HepG2 (cell line): ENCODE results near the gene ATP6V1G2. TPM values are rescaled to one million over a fixed set of nuclear protein-coding genes. Genes with fewer than 3 reads are reported as not detected.

Source experiments
- ATAC-seq: fragments of 200-7000 bp; cut with Tn5 transposase; 3 replicates; pipeline ENCODE4 v1.9.1; 2020; ENCODE audit warnings: mild to moderate bottlenecking, moderate library complexity
- BruUV-seq: library from RNA; stranded (reverse); fragments of 400-500 nt; replicated peaks from 2 replicates; lab custom pipeline; 2021; lab: Mats Ljungman, UMichigan
- CTCF ChIA-PET: fragments of 300-600 bp; formaldehyde crosslinking; extraction: SDS; loops from one replicate; lab custom pipeline; 2021; ENCODE audit warnings: low total read pairs, inconsistent platforms, low intra/inter-chr PET ratio; lab: Yijun Ruan, JAX
- POLR2A ChIA-PET: fragments of 350-600 bp; sonication (Branson Sonifier 250); formaldehyde crosslinking; loops from one replicate; lab custom pipeline; 2020; ENCODE audit warnings: antibody characterized with exemption, inconsistent platforms; lab: Yijun Ruan, JAX
- DNase-seq: peaks from one replicate; pipeline ENCODE4 v3.0.0-alpha.2; 2015; ENCODE audit warnings: low spot score
- FAIRE-seq: peaks from 3 replicates; lab custom pipeline; 2011; peaks lifted over from hg19 to GRCh38; lab: Jason Lieb, UNC
- H2AFZ ChIP-seq: one replicate; pipeline ENCODE4 v1.6.1; 2011; ENCODE audit warnings: low read length, inconsistent platforms
- H3K27ac ChIP-seq: fragments of 300-600 bp; 3 replicates; pipeline ENCODE4 v1.8.0; 2011; ENCODE audit warnings: mixed run types, mild to moderate bottlenecking, mixed read lengths, low read length, inconsistent platforms; ENCODE audit not compliant: insufficient read depth; ENCODE audit errors: extremely low read length
- H3K27me3 ChIP-seq, 2 experiments: fragments of 200-600 bp in 1 of 2; 2 replicates in 1 of 2; 3 replicates in 1 of 2; pipeline versions ENCODE4 v1.6.0 to v1.8.0; 2011; ENCODE audit warnings: low read length in 2 of 2, mild to moderate bottlenecking in 2 of 2, moderate library complexity in 2 of 2, inconsistent platforms in 1 of 2; ENCODE audit not compliant: insufficient read depth in 2 of 2, control insufficient read depth in 1 of 2
- H3K36me3 ChIP-seq, 2 experiments: fragments of 200-600 bp in 1 of 2; replicated peaks in 1 of 2; 2 replicates in 1 of 2; 3 replicates in 1 of 2; pipeline versions ENCODE4 v1.5.1 to v1.8.0; 2011; ENCODE audit warnings: low read length in 2 of 2, inconsistent platforms in 1 of 2; ENCODE audit not compliant: insufficient read depth in 2 of 2, control insufficient read depth in 1 of 2
- H3K4me1 ChIP-seq: 2 replicates; pipeline ENCODE4 v1.5.1; 2012; ENCODE audit warnings: low read length, inconsistent platforms; ENCODE audit not compliant: insufficient read depth
- H3K4me2 ChIP-seq: 2 replicates; pipeline ENCODE4 v1.6.0; 2011; ENCODE audit warnings: low read depth, low read length, inconsistent platforms
- H3K4me3 ChIP-seq, 3 experiments: fragments of 200-600 bp in 1 of 3; sonication (generic), shearing (Covaris generic) in 1 of 3; replicated peaks in 1 of 3; 2 replicates each; pipeline ENCODE4 v1.5.1; 2011 to 2016; ENCODE audit warnings: low read length in 3 of 3, inconsistent platforms in 2 of 3, low read depth in 2 of 3, mild to moderate bottlenecking in 2 of 3, control low read depth in 1 of 3, mixed read lengths in 1 of 3; ENCODE audit not compliant: insufficient read depth in 1 of 3
- H3K79me2 ChIP-seq: one replicate; pipeline ENCODE4 v1.6.1; 2011; ENCODE audit warnings: low read length, inconsistent platforms; ENCODE audit not compliant: insufficient read depth
- H3K9ac ChIP-seq: 2 replicates; pipeline ENCODE4 v1.6.0; 2011; ENCODE audit warnings: mild to moderate bottlenecking, low read depth, low read length, inconsistent platforms; ENCODE audit not compliant: insufficient read depth
- H3K9me3 ChIP-seq: 2 replicates; pipeline ENCODE4 v1.5.1; 2012; ENCODE audit warnings: mild to moderate bottlenecking, low read length
- H4K20me1 ChIP-seq: 2 replicates; pipeline ENCODE4 v1.6.0; 2011; ENCODE audit warnings: inconsistent platforms, mild to moderate bottlenecking, low read length, moderate library complexity; ENCODE audit not compliant: insufficient read depth
- BATF2 ChIP-seq: sonication (generic); formaldehyde crosslinking; IDR thresholded peaks from 2 replicates; pipeline ENCODE4 v1.8.0; 2022; ENCODE audit warnings: mild to moderate bottlenecking, missing genetic modification reagents, moderate library complexity
- MYNN ChIP-seq: sonication (generic); formaldehyde crosslinking; IDR thresholded peaks from 2 replicates; pipeline ENCODE4 v1.4.0; 2020; ENCODE audit warnings: mild to moderate bottlenecking, low read depth, missing genetic modification reagents
- NR2C2 ChIP-seq: sonication (generic); formaldehyde crosslinking; IDR thresholded peaks from 2 replicates; pipeline ENCODE4 v1.4.0; 2020; ENCODE audit warnings: missing genetic modification reagents, mild to moderate bottlenecking, moderate library complexity, borderline replicate concordance
- SALL2 ChIP-seq: sonication (generic); formaldehyde crosslinking; IDR thresholded peaks from 2 replicates; pipeline ENCODE4 v1.8.1; 2023; ENCODE audit warnings: mild to moderate bottlenecking, missing genetic modification reagents, inconsistent platforms
- SIN3A ChIP-seq: IDR thresholded peaks from 2 replicates; pipeline ENCODE4 v1.6.1; 2011; ENCODE audit warnings: low read depth, mild to moderate bottlenecking, control low read depth, low read length, borderline replicate concordance
- SIX4 ChIP-seq: sonication (generic); formaldehyde crosslinking; IDR thresholded peaks from 2 replicates; pipeline ENCODE4 v1.4.0; 2020; ENCODE audit warnings: missing genetic modification reagents
- SNRNP70 ChIP-seq: fragments of 200-400 bp; formaldehyde crosslinking; IDR thresholded peaks from 2 replicates; pipeline ENCODE4 v1.6.1; 2017; ENCODE audit warnings: mild to moderate bottlenecking, low read depth, low read length, moderate library complexity
- TERF1 ChIP-seq: sonication (generic); formaldehyde crosslinking; IDR thresholded peaks from 2 replicates; pipeline ENCODE4 v1.8.0; 2022; ENCODE audit warnings: mild to moderate bottlenecking, missing genetic modification reagents, moderate library complexity
- TRAFD1 ChIP-seq: sonication (generic); formaldehyde crosslinking; IDR thresholded peaks from 2 replicates; pipeline ENCODE4 v1.5.1; 2020; ENCODE audit warnings: missing genetic modification reagents, mild to moderate bottlenecking, borderline replicate concordance
- ZNF609 ChIP-seq: sonication (generic); formaldehyde crosslinking; IDR thresholded peaks from 2 replicates; pipeline ENCODE4 v1.4.0; 2020; ENCODE audit warnings: mild to moderate bottlenecking, missing genetic modification reagents, borderline replicate concordance
- ZNF691 ChIP-seq: sonication (generic); formaldehyde crosslinking; IDR thresholded peaks from 2 replicates; pipeline ENCODE4 v1.4.0; 2020; ENCODE audit warnings: missing genetic modification reagents, low read depth, mild to moderate bottlenecking, borderline replicate concordance
- WGBS: methylation state at CpG from one replicate; pipeline ENCODE4 v1.1.6; 2017; ENCODE audit warnings: low lambda C conversion rate; 5-methylcytosine and 5-hydroxymethylcytosine counted together
- in situ Hi-C: cut with HindIII; loops from 2 replicates; pipeline ENCODE4 v1.10.0; 2017; ENCODE audit warnings: low pct_unique_long_range_greater_than_20kb; ENCODE audit not compliant: extremely low pct_ligation_motif_present
- intact Hi-C: fragments of 100-400 bp; cut with micrococcal nuclease; formaldehyde crosslinking; loops from one replicate; pipeline ENCODE4 v1.10.0; 2022; ENCODE audit not compliant: unreplicated experiment
- polyA plus RNA-seq, 8 experiments: library from polyadenylated mRNA; depleted of rRNA in 3 of 8; stranded (reverse) in 7 of 8; unstranded in 1 of 8; fragments of >200 nt; fragmentation: Illumina TruSeq in 4 of 8; extraction: Trizol in 4 of 8; gene quantifications; 2 replicates each; pipeline versions ENCODE4 v1.2.1 to v1.2.3, GENCODE V29; 2011 to 2016; ENCODE audit warnings: low read depth in 4 of 8, missing spikeins in 1 of 8, mixed read lengths in 1 of 8; ENCODE audit not compliant: insufficient read depth in 1 of 8
- total RNA-seq, 5 experiments: library from RNA; depleted of rRNA; stranded (reverse); fragments of >200 nt; fragmentation: Illumina TruSeq; extraction: Trizol; gene quantifications; 2 replicates each; pipeline ENCODE4 v1.2.3, GENCODE V29; 2016; ENCODE audit warnings: low read depth in 1 of 5

ATP6V1G2 gene
- total and polyA plus RNA-seq, 2 of the 13 experiments (the other 11 are each of a cell fraction or from before 2014, with no cell fraction given): 0.27 to 0.83 TPM

GRCh38 chr6:31546958-31547726 is 734 bp upstream of the ATP6V1G2 start, which contains the start of gene NFKBIL1:
NFKBIL1 (plus strand) TSS chr6:31547608; CDS start chr6:31547695, 87 bp downstream.
- H4K20me1 ChIP-seq: no peaks in the 10 kb centered on the region
- ChIA-PET POLR2A (interaction anchor here (1.0 to 4.6 kb wide), 11 partner anchors 9 to 287 kb away, joined by 3 to 36 read pairs (median 5); partner anchors contain the start of genes APOM, BAG6, GPANK1 and TNF), CTCF (interaction anchor here (1.0 to 3.6 kb wide), 3 partner anchors 33 to 53 kb away, joined by 5 to 84 read pairs (median 10); no protein-coding TSS in a partner anchor)
- peak within 1 kb of the TSS; percentile 81 for H2AFZ ChIP-seq
- peaks cover 43% of the 10 kb centered on the region for H3K4me1 ChIP-seq
- peak within 1 kb of the TSS; percentile 79 for H3K9ac ChIP-seq
- intact Hi-C loops: loop anchor here (1.0 to 10.0 kb wide), 4 partner anchors 35 to 108 kb away; partner anchors contain the start of genes APOM, BAG6 and LTB
- peak within 1 kb of the TSS; percentile 91 for H3K4me2 ChIP-seq
- H3K27me3 ChIP-seq: no peaks in the 10 kb centered on the region; a peak in 1 of 5 replicates
- peak within 1 kb of the TSS; percentile 64 for H3K27ac ChIP-seq
- no TSS peak for BruUV-seq
- peak within 1 kb of the TSS; percentile 74 to 93 (median 76) for H3K4me3 ChIP-seq
- no peaks in the 10 kb centered on the region for H3K9me3 ChIP-seq
- peaks cover 18% of the 10 kb centered on the region for H3K79me2 ChIP-seq
- DNase-seq (peak; percentile 93), FAIRE-seq (peak; percentile 93), ATAC-seq (peak; percentile 93)
- in situ Hi-C loops: loop anchor here (5.0 kb wide), 1 partner anchor 50 kb away; no protein-coding TSS in a partner anchor
- H3K36me3 ChIP-seq: peaks cover 3 to 6% of the 10 kb centered on the region in 2 experiments
- 1% methylated on average over 25 of the region's 25 CpGs for WGBS
- TF ChIP-seq TERF1 (CRISPR knock-in tag) (no peak), SALL2 (CRISPR knock-in tag) (no peak; the same call in 1 of the 2 replicates), TRAFD1 (CRISPR knock-in tag) (peak; percentile 81; the same call in 1 of the 2 replicates), ZNF691 (no peak; the same call in 1 of the 2 replicates), NR2C2 (CRISPR knock-in tag) (peak; percentile 96), SNRNP70 (no peak), MYNN (CRISPR knock-in tag) (no peak), SIX4 (CRISPR knock-in tag) (no peak), BATF2 (CRISPR knock-in tag) (peak; percentile 63; the same call in 1 of the 2 replicates), SIN3A (peak; percentile 58; the same call in 1 of the 2 replicates), ZNF609 (CRISPR knock-in tag) (no peak; the same call in 1 of the 2 replicates)
